HG02840 (cell line): ENCODE results near the gene POLD2.
"Not testable (repeated sequence)": the region's sequence is repeated elsewhere in the genome, so short reads cannot be mapped to it uniquely, and the experiment has no call there.

Experiments used
- ATAC-seq: cut with Tn5 transposase; IDR thresholded peaks from one replicate; pipeline ENCODE4 v1.9.1; 2021; ENCODE audit warnings: mild to moderate bottlenecking, moderate library complexity, moderate number of reproducible peaks; ENCODE audit not compliant: unreplicated experiment, low FRiP score

POLD2 gene

DNA sequence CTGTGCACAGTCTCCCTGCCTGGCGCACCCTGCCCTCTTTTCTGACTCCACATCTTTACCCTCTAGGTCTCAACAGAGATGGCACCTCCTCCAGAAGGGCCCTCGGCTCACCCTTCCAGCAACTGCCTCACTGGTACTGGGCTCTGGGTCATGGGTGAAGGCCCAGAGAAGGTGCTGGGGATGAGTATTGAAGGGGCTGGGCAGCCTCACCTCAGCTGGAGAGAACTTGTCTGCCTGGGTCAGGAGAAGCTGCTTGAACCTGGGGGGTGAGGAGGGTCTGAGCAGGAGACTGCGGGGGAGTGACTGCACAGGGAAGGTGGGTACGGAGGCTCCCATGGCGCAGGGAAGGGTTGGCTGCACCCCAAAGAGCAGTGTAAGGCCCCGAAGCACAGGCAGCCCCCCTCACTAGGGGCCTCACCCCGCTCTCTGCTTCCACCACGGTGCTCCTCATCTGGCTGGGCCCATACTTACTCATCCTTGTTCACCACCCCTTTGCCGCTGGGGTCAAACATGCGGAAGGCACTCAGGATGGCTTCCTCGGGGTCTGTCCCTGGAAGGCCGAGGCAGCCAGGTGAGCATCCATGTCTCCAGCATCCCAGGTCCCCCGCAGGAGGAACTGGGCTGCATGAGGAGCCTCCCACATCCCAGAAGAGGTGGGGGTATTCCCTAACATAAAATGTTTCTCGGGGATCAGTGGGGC, 16.1 kb upstream of the POLD2 start:
- no peak for ATAC-seq

DNA sequence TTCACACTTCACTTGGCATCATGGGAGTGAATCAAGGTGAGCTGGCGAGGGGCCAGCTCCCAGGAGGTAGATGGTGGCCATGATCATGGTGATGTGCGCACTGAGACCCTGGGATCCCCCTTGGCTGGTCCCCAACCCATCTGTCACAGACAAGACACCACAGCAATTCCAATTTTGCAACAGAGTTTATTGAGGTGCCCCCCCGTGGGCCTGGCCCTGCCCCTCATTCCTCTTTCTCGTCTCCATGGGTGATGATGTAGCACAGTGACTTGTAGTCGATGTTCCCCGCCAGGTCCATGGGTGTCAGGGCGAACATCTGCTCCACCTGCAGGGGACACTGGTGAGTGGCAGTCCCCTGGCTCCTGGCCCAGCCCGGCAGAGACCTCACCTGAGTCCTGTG, 15.3 kb upstream of the POLD2 start:
- no peak for ATAC-seq

DNA sequence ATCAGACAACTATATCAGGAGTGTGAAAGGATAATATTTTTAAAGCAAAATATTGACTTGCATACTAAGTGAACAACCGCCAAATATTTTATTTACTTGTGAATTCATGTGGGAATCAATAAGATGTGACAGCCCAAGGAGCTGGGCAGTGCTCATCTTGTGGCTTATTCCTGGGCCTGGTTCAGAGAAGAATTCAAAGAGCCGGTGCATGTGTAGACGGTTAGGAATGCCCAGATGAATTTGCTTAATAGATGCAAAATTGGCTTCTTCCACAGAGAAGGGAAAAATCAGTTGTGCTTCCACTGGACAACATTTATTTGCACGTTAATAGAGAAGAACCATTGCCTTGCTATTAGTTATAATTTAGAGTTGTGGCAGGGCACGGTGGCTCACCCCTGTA, 13.4 kb upstream of the POLD2 start:
- no peak for ATAC-seq

DNA sequence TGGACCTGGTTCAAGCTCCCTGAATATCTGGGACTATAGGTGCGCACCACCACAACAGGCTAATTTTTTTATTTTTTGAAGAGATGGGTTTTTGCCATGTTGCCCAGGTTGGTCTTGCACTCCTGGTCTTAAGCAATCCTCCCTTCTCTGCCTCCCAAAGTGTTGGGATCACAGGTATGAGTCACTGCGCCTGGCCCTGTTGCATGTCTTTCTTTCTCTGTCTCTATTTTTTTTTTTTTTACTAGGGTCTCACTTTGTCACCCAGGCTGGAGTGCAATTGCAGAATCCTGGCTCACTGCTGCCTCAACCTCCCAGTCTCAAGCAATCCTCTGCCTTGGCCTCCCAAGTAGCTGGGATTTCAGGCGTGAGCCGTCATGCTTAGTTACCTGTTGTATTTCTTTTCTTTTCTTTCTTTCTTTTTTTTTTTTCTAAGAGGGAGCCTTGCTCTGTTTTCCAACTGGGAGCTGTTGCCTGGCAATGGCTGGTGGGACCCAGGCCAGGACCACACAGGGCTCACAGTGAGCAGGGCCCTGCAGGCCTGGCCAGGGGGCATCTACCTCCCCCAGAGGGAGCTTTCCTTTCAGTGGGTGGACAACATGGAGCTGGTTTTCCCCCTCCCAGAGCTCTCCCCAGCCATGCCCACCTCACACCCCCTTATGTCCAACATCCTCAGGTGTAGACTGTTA, 11.7 kb upstream of the POLD2 start:
- no peak for ATAC-seq

DNA sequence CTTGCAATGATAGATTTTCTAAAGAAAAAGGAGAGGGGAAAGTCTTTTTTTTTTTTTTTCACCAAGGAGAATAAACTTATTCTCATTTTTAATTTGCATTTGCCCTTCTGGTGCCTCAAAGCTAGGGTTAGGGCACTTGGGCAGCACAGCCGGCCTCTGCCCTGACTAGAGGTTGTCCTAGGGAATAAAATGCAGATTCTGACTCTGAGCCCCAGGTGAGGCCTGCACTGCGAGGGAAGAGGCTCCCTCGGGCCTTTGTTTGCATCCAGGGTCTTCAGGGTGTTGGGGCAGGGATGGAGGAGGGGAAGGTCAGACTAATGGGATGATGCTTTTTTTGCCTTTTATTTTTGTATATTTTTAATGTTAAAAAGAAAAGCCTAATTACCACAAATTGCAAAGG, 9.9 kb upstream of the POLD2 start:
- ATAC-seq = no peak

DNA sequence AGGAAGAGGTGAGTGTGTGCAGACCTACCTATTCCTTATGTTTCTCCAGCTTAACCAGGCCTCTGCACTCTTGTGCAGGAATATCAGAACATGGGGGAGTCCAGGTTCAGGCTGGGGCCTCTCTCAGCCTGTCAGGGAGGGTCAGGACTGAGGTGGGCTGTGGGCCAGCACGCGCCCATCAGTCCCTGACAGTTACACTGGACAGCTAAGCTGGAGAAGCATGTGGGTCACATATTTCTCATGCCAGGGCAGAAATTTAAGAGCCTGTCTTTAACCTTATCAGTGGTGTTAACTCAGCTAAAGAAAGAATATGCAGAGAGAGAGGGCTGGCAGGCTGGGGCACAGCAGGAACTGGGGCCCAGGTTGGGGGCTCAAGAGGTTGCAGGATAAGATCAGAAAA, 8.7 kb upstream of the POLD2 start:
- ATAC-seq = no peak

DNA sequence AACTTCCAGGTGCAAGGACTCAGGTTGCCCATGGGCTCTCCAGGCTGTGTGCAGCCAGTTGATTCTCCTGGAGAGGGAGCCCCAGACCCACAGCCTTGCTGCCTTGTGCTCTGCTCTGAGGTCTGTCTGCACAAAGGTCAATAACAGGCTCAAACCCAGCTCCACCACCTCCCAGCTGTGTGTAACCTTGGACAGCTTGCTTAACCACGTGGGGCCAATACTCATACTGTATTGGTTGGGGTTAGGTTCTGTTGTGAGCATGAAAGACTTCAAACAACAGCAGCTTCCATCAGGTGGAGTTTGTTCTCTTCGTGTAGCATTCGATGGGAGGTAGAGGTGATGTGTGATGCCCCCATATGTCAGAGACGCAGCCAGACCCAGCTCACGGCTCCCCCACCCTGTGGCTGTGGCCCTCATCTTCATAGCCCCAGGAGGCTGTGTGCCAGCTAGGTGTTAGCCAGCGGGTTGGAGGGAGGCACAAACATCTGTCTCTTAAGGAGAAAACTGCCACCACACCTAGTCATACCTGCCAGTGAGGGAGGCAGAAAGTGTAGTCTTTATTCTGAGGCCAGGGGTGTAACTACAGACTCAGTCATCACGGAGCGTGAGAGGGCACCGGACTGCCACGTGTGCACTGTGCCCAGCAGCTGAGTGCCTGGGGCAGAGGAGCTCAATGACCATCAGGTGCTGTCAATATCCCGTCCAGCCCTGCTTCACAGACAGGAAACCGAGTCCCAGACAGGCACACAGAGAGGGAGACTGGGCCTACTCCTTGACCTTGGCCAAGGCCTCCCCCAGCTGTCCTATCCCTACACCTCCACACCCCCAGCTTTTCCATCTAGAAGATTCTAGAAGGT, 8.1 kb upstream of the POLD2 start:
- no peak for ATAC-seq

DNA sequence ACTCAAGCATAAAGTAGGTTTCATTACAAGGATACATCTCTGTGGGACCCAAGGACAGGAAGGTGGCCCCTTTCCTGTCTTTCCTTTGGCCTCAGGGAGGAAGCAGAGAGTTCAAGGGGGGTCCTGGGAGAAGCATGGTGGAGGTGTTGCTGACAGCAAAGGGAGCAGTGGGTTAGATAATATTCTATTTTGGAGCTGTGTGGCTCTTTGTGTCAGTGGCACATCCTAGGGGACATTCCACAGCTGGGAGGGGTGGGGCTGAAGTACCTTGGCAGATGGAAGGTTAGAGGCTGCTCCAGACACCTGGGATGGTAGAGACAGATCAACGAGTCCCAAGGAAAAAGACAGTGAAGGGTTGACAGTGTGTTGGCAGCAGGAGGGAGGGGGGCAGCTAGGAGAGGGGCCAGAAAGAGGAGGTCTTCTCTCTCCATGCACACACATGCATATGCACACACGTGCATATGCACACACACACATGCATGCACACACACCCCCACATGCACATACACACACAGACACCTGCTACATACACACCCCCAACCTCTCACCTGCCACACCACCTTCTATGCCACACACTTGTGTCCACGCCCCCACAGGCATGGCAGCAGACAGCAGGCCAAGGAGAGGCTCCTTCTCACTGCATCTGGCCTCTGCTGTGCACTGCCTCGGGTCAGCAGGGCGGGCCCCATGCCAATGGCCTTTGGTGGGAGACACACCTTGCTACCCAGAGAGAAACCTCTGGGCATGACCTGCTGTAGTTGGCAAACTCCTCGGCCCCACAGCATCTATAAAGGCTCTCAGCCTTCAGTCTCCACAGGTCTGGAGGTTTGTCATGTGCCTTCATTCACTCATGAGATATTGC, 5.6 kb upstream of the POLD2 start:
- no peak for ATAC-seq

DNA sequence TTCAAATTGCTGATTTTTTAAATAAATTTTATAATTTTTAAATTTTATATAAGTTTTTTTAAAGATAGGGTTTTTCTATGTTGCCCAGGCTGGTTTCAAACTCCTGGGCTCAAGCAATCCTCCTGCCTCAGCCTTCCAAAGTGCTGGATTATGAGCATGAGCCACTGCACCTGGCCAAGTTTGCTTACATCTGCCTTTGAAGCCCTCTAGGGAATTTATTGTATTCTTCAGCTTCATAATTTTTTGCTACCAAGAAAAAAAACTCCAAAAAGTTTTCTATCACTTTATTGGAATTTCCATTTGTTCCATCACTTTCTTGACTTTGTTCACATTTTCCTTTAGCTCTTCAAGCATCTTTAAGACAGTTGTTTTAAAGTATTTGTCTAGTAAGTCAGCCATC, 3.8 kb upstream of the POLD2 start:
- no peak for ATAC-seq

DNA sequence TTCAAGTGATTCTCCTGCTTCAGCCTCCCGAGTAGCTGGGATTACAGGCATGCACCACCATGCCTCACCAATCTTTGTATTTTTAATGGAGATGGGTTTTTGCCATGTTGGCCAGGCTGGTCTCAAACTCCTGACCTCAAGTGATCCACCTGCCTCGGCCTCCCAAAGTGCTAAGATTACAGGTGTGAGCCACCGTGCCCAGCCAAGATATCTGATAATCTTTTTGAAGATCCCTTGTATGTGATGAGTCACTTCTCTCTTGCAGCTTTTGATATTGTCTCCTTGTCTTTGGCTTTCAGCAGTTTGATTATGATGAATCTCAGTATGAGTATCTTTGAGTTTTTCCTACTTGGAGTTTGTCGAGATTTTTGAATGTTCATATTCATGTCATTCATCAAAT, 3.2 kb upstream of the POLD2 start:
- ATAC-seq = not testable (repeated sequence)

DNA sequence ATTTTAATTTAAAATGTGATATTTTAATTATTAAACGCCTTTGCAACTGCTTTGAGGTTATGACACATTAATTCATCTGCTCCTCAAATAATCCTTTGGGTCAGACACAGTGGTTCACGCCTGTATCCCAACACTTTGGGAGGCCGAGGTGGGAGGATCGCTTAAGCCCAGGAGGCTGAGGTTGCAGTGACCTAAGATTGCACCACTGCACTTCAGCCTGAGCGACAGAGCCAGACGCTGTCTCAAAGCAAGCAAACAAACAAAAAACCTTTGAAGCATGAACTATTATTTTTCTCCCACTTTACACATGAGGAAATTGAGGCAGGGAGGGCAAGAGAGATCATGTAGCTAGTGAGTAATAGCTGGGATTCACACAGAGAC, 1.5 kb upstream of the POLD2 start:
- no peak for ATAC-seq

DNA sequence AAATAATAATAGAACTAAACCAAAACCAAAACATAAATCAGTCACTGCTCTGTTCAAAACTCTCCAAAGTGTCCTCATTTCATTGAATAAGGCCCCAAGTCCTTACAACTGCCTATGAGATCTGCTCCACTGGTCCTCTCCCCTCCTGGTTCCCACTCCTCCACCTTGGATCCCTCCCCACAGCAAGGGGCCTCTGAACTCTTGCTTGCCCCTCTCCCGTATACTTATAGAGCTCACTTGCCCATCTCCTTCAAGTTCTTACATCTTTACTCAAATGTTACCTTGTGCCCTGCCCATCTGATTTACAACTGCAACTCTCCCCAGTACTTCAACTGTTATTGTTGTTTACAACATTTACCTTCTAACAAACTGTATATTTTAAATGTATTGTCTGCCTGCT, 819 bp downstream of the POLD2 start:
- no peak for ATAC-seq

DNA sequence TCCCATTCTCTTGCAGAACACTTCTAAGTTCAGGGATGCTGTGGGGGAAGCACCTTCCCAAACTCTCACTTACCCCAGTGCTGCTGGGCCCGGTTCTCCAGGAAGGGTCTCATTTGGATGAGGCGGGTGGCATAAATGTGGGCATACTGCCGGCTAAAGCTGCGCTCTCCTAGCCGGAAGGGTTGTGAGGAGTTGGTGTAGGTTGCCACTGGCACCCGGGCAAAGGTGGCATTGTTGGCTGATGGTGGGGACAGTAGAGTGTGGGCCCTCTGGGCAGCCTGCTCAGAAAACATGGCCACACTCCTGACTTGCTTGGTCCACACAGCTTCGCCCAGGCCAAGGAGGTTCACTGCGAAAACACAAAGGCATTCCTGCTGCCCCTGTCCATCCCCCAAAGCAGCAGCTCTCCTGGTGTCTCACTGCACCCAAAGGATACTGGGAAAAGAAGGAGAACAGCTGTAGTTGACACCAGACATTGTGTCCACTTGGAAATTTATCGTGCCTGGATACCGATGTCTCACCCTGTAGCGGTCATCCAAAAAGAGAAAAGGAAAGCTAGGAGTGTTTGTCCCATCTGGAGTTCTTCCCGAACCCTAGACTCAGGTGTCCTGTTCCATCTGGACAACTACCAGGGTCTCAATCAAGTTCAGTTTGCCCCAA, 1.5 kb downstream of the POLD2 start:
- no peak for ATAC-seq

DNA sequence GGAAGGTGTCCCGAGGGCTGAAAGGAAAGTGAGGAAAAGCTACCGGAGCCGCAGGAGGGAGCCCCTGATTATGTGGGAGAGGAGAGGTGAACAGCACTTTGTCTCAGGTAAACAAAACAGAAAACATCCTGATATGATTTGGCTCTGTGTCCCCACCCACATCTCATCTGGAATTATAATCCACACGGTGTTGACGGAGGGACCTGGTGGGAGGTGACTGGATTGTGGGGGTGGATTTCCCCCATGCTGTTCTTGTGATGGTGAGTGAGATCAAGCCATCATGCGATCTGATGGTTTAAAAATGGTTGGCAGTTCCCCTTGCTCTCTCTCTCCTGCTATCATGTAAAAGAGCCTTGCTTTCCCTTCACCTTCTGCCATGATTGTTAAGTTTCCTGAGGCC, 3.0 kb downstream of the POLD2 start:
- no peak for ATAC-seq

DNA sequence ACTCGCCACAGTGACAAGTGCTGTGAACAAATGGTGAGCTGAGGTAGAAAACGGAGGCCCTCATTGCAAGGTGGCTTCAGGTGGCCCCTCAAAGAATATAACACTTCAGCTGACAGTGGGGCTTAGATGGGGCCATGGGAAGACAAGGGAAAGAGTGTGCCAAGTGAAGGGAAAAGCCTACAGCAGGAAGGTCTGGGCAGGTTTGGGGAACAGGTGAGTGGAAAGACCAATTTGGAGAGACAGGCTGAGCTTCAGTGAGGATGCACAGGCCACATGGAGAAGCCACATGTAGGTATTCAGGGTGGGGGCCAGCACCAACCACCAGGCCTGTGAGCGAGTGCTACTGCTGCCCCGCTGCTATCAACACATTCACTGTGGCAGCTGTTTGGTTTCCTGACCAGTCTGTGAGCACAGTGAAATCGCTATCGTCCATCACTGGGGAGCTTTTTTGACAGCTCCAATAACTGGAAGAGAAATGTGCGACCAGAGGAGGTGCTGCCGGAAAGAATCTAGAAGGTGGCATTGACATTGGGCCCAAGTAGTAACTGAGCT, 3.4 kb downstream of the POLD2 start:
- ATAC-seq = no peak

DNA sequence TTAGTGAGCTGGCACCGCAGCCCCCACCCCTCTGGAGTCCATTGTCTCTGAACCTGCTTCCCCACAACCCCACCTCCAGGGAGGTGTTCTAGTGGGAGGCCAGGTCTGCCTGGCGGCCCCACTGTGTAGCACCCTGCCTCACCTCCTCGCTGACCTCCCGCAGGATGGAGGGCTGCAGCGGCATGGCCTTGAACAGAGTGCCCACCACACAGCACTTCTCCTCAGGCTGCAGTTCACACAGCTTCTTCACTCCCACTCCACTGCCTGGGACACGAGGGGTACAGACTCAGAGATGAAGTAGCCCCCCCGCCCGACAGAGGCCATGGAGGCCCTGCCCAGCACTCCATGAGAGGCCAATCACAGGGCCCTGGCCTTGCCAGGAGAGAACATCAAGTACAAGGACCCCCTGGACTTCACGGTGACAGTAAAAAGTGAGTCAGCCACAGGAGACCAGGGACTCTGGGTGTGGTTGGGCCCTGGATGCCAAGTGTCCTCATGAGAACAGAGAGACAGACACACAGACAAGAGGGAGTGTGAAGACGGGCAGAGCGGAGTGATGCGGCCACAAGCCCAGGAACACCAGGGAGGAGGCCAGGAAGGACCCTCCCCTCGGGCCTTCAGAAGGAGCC, 5.4 kb downstream of the POLD2 start:
- ATAC-seq = no peak

DNA sequence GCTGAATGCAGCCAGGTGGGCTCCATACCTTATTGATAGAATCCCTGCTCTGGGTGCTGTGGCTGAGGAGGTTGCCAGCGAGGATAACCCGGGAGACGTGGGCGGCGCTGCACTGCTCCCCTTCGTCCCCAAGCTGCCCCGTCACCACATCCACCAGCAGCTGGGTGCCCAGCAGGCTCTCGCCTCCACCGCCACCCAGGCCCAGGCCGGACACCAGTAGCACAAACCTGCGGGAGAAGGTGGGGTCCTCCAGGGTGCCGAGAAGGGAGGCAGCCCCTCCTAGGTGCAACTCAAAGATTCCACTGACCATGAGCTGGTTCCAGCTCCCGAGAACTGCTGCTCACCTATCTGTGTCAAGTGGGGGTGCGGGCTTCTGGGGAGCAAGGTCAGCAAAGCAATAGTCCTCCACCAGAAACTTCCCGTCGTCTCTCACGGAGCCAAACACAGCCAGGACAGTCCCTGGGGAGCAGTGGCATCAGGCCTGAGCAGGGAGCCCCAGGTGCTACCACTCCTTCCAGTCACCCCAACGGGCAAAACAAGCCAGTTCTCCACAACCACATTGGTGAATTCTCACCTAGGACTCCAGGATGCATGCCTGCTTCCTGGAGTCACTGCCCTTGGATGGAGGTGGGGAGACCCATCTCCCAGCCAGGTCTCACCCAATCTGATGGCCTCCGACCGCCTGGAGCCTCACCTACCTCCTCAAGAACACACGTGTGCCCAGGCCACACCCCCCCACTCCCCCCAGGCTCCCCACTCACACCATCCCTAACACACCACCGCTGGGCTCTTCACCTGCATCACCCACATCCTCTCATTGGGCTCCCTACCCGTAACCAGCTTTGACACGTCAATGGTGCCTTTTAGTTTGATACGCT, 6.3 kb downstream of the POLD2 start:
- ATAC-seq = no peak

DNA sequence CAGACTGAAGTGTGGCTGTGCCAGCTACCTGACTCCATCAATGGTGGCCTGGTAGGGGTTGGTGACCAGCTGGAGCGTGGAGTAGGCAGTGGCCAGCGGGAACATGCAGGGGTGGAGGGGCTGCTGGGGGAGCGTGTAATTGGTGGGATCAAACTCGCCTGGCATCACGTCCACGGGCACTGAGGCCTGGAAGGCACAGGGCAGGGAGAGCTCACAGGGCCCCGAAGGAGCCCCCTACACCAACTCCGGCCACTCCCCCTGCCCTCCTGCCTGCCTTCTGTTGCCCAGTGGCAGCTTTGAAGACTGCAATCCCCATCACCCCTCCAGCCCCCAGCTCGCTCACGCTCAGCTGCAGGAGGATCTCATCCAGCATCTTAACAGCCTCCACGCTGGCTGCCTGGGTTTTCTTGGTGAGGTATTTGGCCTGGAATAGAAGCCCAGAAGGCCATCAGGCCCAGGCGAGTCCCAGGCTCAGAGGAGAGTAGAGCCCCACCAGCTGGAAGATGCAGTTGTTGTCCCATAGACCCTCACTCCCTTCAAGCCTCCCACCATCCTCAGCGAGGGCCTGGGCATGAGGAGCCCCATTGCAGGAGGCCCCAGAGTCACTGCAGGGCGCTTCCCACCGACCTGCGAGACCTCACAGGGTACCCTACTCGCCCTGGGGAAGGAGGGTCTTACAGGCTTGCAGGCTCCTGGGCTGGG, 7.1 kb downstream of the POLD2 start:
- no peak for ATAC-seq
